PC-3 (cell line): ENCODE results near the gene EDN2. TPM values are rescaled to one million over a fixed set of nuclear protein-coding genes. Genes with fewer than 3 reads are reported as not detected.

ENCODE experiments used
- ATAC-seq: fragments of 200-7000 bp; cut with Tn5 transposase; 2 replicates; pipeline ENCODE4 v1.9.1; 2020; ENCODE audit warnings: mild to moderate bottlenecking, moderate library complexity
- BruUV-seq: library from RNA; stranded (reverse); fragments of 400-500 nt; replicated peaks from 2 replicates; lab custom pipeline; 2021; lab: Mats Ljungman, UMichigan
- CTCF ChIA-PET: fragments of 300-600 bp; sonication (Branson Sonifier 250); formaldehyde crosslinking; loops from one replicate; lab custom pipeline; 2022; ENCODE audit warnings: antibody characterized with exemption; lab: Charles Lee
- POLR2A ChIA-PET: fragments of 300-600 bp; sonication (Branson Sonifier 250); formaldehyde crosslinking; loops from one replicate; lab custom pipeline; 2022; ENCODE audit warnings: antibody characterized with exemption; ENCODE audit not compliant: unreplicated experiment; lab: Charles Lee
- DNase-seq: peaks from one replicate; pipeline ENCODE4 v3.0.0-alpha.2; 2015
- H2AFZ ChIP-seq: fragments of 300-600 bp; sonication (generic); 2 replicates; pipeline ENCODE4 v1.6.0; 2016; ENCODE audit warnings: antibody characterized with exemption, low read length
- H3F3A ChIP-seq: fragments of 300-600 bp; sonication (generic); one replicate; pipeline ENCODE4 v1.6.0; 2017; ENCODE audit warnings: antibody characterized with exemption, low read length, control low read depth, mild to moderate bottlenecking; ENCODE audit not compliant: unreplicated experiment
- H3K27ac ChIP-seq: fragments of 300-600 bp; sonication (generic); 2 replicates; pipeline ENCODE4 v1.5.1; 2016; ENCODE audit warnings: mild to moderate bottlenecking, low read length
- H3K27me3 ChIP-seq: fragments of 300-600 bp; sonication (generic); 2 replicates; pipeline ENCODE4 v1.6.1; 2016; ENCODE audit warnings: low read length, mixed read lengths
- H3K36me3 ChIP-seq: fragments of 300-600 bp; sonication (generic); 2 replicates; pipeline ENCODE4 v1.6.1; 2016; ENCODE audit warnings: low read depth, mixed run types, low read length, mixed read lengths
- H3K4me1 ChIP-seq: fragments of 300-600 bp; sonication (generic); 2 replicates; pipeline ENCODE4 v1.5.1; 2016; ENCODE audit warnings: low read length; ENCODE audit not compliant: insufficient read depth
- H3K4me2 ChIP-seq: fragments of 300-600 bp; sonication (generic); 2 replicates; pipeline ENCODE4 v1.6.0; 2016; ENCODE audit warnings: low read length
- H3K4me3 ChIP-seq: fragments of 300-600 bp; sonication (generic); 2 replicates; pipeline ENCODE4 v1.5.1; 2016; ENCODE audit warnings: mild to moderate bottlenecking, low read length, mixed read lengths
- H3K79me2 ChIP-seq: fragments of 300-600 bp; sonication (generic); 2 replicates; pipeline ENCODE4 v1.6.1; 2017; ENCODE audit warnings: low read length, mixed read lengths
- H3K9ac ChIP-seq: fragments of 300-600 bp; sonication (generic); 2 replicates; pipeline ENCODE4 v1.6.0; 2016; ENCODE audit warnings: mild to moderate bottlenecking, low read length
- H3K9me2 ChIP-seq: fragments of 300-600 bp; sonication (generic); replicated peaks from 2 replicates; pipeline ENCODE4 v1.6.1; 2016; ENCODE audit warnings: mixed run types, low read length, mixed read lengths
- H3K9me3 ChIP-seq: fragments of 300-600 bp; sonication (generic); 2 replicates; pipeline ENCODE4 v1.6.1; 2016; ENCODE audit warnings: low read length, mixed read lengths
- H4K20me1 ChIP-seq: fragments of 300-600 bp; sonication (generic); 2 replicates; pipeline ENCODE4 v1.6.1; 2016; ENCODE audit warnings: low read length, mixed read lengths
- EZH2 ChIP-seq: fragments of 300-600 bp; sonication (generic); IDR thresholded peaks from one replicate; pipeline ENCODE4 v1.6.1; 2017; ENCODE audit warnings: antibody characterized with exemption, mild to moderate bottlenecking, low read length; ENCODE audit not compliant: unreplicated experiment
- EZH2phosphoT487 ChIP-seq: fragments of 300-600 bp; sonication (generic); IDR thresholded peaks from 2 replicates; pipeline ENCODE4 v1.6.1; 2018; ENCODE audit warnings: mild to moderate bottlenecking, antibody characterized with exemption, low read length, borderline replicate concordance
- intact Hi-C: fragments of 100-400 bp; cut with micrococcal nuclease; formaldehyde crosslinking; loops from 2 replicates; pipeline ENCODE4 v1.9.0; 2023
- total RNA-seq: library from RNA; depleted of rRNA; stranded (reverse); fragments of >200 nt; gene quantifications from 2 replicates; pipeline ENCODE4 v1.2.3, GENCODE V29; 2014
- TF ChIP-seq, protein P1 (sequence below): fragments of 300-600 bp; sonication (generic); conservative IDR thresholded peaks from 2 replicates; pipeline ENCODE4 v1.5.1; 2017; ENCODE audit warnings: antibody characterized with exemption, low read depth, mild to moderate bottlenecking, low read length

Gene EDN2
- total RNA-seq, 1 experiment from 2014 or later = 0.36 TPM

DNA sequence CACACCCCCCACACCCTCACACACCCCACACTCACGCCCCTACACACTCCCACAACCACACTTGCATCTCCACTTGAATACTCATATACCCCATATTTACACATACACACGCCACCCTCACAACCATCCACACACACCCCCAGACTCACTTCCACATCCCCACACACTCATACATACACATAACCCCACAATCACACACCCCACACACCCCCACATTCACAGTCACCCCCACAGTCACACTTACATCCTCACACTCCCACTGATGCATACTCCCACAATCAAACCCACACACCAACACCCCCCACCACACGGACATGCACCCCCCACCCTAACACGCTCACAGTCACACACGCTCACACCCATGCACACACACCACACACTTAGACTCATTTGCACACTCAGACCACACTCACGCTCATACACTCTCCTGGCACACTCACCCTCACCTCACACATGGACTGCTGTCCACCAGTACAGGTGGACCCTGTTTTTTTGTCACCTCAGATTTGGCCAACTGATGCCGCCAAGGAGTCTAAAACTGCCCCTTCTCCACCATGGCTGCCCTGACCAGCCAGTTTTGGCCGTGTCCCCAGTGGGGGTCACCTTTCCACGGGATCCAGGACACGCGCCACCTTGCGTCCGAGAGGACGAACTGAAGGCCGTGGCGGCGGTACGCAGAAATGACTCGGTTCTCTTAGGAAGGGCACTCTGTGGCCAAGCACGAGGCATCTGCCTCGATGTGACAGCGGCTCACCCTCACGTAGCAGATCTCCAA is 45.3 kb upstream of the EDN2 start:
- H3K9me3 ChIP-seq = no peaks in the 10 kb centered on the region
- TF ChIP-seq, protein P1, sequence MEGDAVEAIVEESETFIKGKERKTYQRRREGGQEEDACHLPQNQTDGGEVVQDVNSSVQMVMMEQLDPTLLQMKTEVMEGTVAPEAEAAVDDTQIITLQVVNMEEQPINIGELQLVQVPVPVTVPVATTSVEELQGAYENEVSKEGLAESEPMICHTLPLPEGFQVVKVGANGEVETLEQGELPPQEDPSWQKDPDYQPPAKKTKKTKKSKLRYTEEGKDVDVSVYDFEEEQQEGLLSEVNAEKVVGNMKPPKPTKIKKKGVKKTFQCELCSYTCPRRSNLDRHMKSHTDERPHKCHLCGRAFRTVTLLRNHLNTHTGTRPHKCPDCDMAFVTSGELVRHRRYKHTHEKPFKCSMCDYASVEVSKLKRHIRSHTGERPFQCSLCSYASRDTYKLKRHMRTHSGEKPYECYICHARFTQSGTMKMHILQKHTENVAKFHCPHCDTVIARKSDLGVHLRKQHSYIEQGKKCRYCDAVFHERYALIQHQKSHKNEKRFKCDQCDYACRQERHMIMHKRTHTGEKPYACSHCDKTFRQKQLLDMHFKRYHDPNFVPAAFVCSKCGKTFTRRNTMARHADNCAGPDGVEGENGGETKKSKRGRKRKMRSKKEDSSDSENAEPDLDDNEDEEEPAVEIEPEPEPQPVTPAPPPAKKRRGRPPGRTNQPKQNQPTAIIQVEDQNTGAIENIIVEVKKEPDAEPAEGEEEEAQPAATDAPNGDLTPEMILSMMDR = no peak
- TF ChIP-seq EZH2 (no peak), EZH2phosphoT487 (no peak)
- H3F3A ChIP-seq = no peaks in the 10 kb centered on the region
- H3K79me2 ChIP-seq = no peaks in the 10 kb centered on the region
- no peak overlapping the region for H3K9ac ChIP-seq
- no peak overlapping the region for H3K4me2 ChIP-seq
- H4K20me1 ChIP-seq = no peaks in the 10 kb centered on the region
- H3K27ac ChIP-seq = no peak overlapping the region
- CTCF ChIA-PET = no interaction called here
- no TSS peak for BruUV-seq
- H3K27me3 ChIP-seq = no peaks in the 10 kb centered on the region
- no peaks in the 10 kb centered on the region for H3K36me3 ChIP-seq
- POLR2A ChIA-PET = no interaction called here
- H3K9me2 ChIP-seq = no peaks in the 10 kb centered on the region
- H2AFZ ChIP-seq = no peak overlapping the region
- no peak overlapping the region for H3K4me3 ChIP-seq
- intact Hi-C loops = no loop called here
- H3K4me1 ChIP-seq = no peaks in the 10 kb centered on the region
- DNase-seq = no peak
- no peak for ATAC-seq

DNA sequence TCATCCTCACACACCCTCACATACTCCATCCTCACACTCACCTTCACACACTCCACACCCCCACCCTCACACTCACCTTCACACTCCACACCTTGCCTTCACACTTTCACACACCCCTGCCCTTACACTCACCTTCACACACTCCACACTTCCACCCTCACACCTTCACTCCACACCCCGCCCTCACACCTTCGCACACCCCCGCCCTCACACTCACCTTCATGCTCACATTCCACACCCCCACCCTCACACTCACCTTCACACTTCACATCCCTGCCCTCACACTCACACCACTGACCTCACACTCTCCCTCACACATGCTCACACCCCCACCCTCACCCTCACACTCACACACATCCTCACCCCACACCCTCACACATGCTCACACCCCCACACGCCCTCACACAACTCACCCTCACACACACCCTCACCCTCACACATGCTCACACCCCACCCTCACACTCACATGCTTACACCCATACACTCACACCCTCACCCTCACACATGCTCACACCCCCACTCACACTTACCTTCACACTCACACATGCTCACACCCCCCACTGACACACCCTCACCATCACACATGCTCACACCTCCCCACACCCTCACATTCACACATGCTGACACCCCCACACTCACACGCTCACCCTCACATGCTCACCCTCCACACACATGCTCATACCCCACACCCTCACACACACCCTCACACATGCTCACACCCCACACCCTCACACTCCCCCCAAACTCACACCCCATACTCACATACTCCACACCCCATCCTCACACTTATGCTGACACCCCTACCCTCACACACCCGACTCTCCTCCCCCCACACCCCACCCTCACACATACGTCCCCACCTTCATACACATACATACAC is 44.5 kb upstream of the EDN2 start:
- intact Hi-C loops = no loop called here
- ChIA-PET POLR2A (no interaction called here), CTCF (no interaction called here)
- Histone ChIP-seq H3K9ac (no peak overlapping the region), H3K9me3 (no peaks in the 10 kb centered on the region), H4K20me1 (no peaks in the 10 kb centered on the region), H3K79me2 (no peaks in the 10 kb centered on the region), H3K27ac (no peak overlapping the region), H3K9me2 (no peaks in the 10 kb centered on the region), H3K4me3 (no peak overlapping the region), H3K36me3 (no peaks in the 10 kb centered on the region), H2AFZ (no peak overlapping the region), H3K4me1 (no peaks in the 10 kb centered on the region), H3K27me3 (no peaks in the 10 kb centered on the region), H3F3A (no peaks in the 10 kb centered on the region), H3K4me2 (no peak overlapping the region)
- ATAC-seq (no peak), DNase-seq (no peak)
- no TSS peak for BruUV-seq
- TF ChIP-seq, protein P1 = no peak
- TF ChIP-seq EZH2phosphoT487 = no peak
- no peak for TF ChIP-seq EZH2
